ENCODE results near the gene CDK7.

The CDK7 gene

GRCh38 chr5:69209602-69210001 lies 25.1 kb upstream of the CDK7 start:
- Histone ChIP-seq H3K9me3 (replicated peaks; ENCODE audit: insufficient read depth, low read length) (no peaks in the 10 kb centered on the region), H3K4me3 (ENCODE audit: low read length) (no peak overlapping the region), H3K4me2 (ENCODE audit: low read depth, low read length) (no peak overlapping the region), H3K9ac (ENCODE audit: low read length) (no peak overlapping the region), H2AFZ (ENCODE audit: low read length) (no peak overlapping the region), H3K36me3 (replicated peaks; ENCODE audit: insufficient read depth, low read length) (no peaks in the 10 kb centered on the region), H3K4me1 (ENCODE audit: low read length) (peaks cover 7% of the 10 kb centered on the region; the same call in 1 of the 2 replicates), H3K27me3 (replicated peaks; ENCODE audit: insufficient read depth, low read length) (no peaks in the 10 kb centered on the region), H3K27ac (ENCODE audit: low read length) (no peak overlapping the region), H3F3A (ENCODE audit: insufficient read depth, low read length) (peaks cover 12% of the 10 kb centered on the region), H4K20me1 (ENCODE audit: insufficient read depth, low read length) (no peaks in the 10 kb centered on the region), H3K9me2 (replicated peaks; ENCODE audit: insufficient read depth, low read length) (no peaks in the 10 kb centered on the region), H3K79me2 (ENCODE audit: low read length) (no peaks in the 10 kb centered on the region)
- no peak for DNase-seq
- TF ChIP-seq EZH2 (optimal IDR thresholded peaks at IDR 0.05; ENCODE audit: low read depth, low read length): no peak

DNA sequence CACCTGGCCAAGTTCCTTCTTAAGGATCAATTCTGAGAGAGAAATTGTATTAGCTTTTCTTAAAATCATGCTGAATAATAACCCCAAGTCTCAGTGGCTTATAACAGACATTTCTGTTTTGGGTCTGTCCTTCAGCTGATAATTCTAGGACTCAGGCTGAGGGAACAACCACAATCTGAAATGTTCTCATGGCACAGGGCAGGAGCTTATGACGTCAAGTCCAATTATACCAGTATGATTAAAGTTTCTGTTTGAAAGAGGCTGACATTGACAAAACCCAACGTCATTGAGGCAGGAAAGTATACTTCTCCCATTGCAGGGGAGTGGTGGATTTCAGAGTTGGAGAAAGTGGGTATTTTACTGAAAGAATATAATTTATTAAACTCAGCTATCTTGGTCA lies 23.5 kb upstream of the CDK7 start:
- H3K9me3 ChIP-seq (replicated peaks; ENCODE audit: insufficient read depth, low read length): no peaks in the 10 kb centered on the region
- H3K9ac ChIP-seq (ENCODE audit: low read length): peak overlapping the region; percentile 61; the same call in 1 of the 2 replicates
- no peaks in the 10 kb centered on the region for H3K36me3 ChIP-seq (replicated peaks; ENCODE audit: insufficient read depth, low read length)
- no peak for DNase-seq
- peak overlapping the region; percentile 35 for H3K4me3 ChIP-seq (ENCODE audit: low read length)
- H3K27me3 ChIP-seq (replicated peaks; ENCODE audit: insufficient read depth, low read length): no peaks in the 10 kb centered on the region
- H2AFZ ChIP-seq (ENCODE audit: low read length): peak overlapping the region; percentile 69; the same call in 1 of the 2 replicates
- peak overlapping the region; percentile 76; the same call in 1 of the 2 replicates for H3K27ac ChIP-seq (ENCODE audit: low read length)
- H3F3A ChIP-seq (ENCODE audit: insufficient read depth, low read length): peaks cover 12% of the 10 kb centered on the region
- TF ChIP-seq CTCF (IDR thresholded peaks at IDR 0.05; ENCODE audit: low read length): no peak
- TF ChIP-seq EZH2 (optimal IDR thresholded peaks at IDR 0.05; ENCODE audit: low read depth, low read length): no peak
- TF ChIP-seq EZH2phosphoT487 (IDR thresholded peaks at IDR 0.05; ENCODE audit: low read length): no peak
- H3K9me2 ChIP-seq (replicated peaks; ENCODE audit: insufficient read depth, low read length): no peaks in the 10 kb centered on the region
- H3K4me1 ChIP-seq (ENCODE audit: low read length): peaks cover 7% of the 10 kb centered on the region; the same call in 1 of the 2 replicates
- H3K79me2 ChIP-seq (ENCODE audit: low read length): no peaks in the 10 kb centered on the region
- H4K20me1 ChIP-seq (ENCODE audit: insufficient read depth, low read length): no peaks in the 10 kb centered on the region
- peak overlapping the region; percentile 73; the same call in 1 of the 2 replicates for H3K4me2 ChIP-seq (ENCODE audit: low read depth, low read length)

GRCh38 chr5:69212022-69212421 lies 22.7 kb upstream of the CDK7 start:
- peaks cover 14% of the 10 kb centered on the region for H3F3A ChIP-seq (ENCODE audit: insufficient read depth, low read length)
- peak overlapping the region; percentile 61; the same call in 1 of the 2 replicates for H3K9ac ChIP-seq (ENCODE audit: low read length)
- peaks cover 7% of the 10 kb centered on the region; the same call in 1 of the 2 replicates for H3K4me1 ChIP-seq (ENCODE audit: low read length)
- H3K79me2 ChIP-seq (ENCODE audit: low read length): no peaks in the 10 kb centered on the region
- H4K20me1 ChIP-seq (ENCODE audit: insufficient read depth, low read length): no peaks in the 10 kb centered on the region
- DNase-seq: peak; percentile 82
- H3K9me3 ChIP-seq (replicated peaks; ENCODE audit: insufficient read depth, low read length): no peaks in the 10 kb centered on the region
- peak overlapping the region; percentile 69 for H2AFZ ChIP-seq (ENCODE audit: low read length)
- H3K27me3 ChIP-seq (replicated peaks; ENCODE audit: insufficient read depth, low read length): no peaks in the 10 kb centered on the region
- TF ChIP-seq CTCF (IDR thresholded peaks at IDR 0.05; ENCODE audit: low read length) (peak; percentile 17), EZH2 (optimal IDR thresholded peaks at IDR 0.05; ENCODE audit: low read depth, low read length) (no peak)
- peak overlapping the region; percentile 76 for H3K27ac ChIP-seq (ENCODE audit: low read length)
- H3K9me2 ChIP-seq (replicated peaks; ENCODE audit: insufficient read depth, low read length): no peaks in the 10 kb centered on the region
- no peaks in the 10 kb centered on the region for H3K36me3 ChIP-seq (replicated peaks; ENCODE audit: insufficient read depth, low read length)
- peak overlapping the region; percentile 73 for H3K4me2 ChIP-seq (ENCODE audit: low read depth, low read length)
- H3K4me3 ChIP-seq (ENCODE audit: low read length): peak overlapping the region; percentile 35

GRCh38 chr5:69213513-69214215 lies 21.0 kb upstream of the CDK7 start:
- no peaks in the 10 kb centered on the region for H3K9me2 ChIP-seq (replicated peaks; ENCODE audit: insufficient read depth, low read length)
- no peak for DNase-seq
- H3F3A ChIP-seq (ENCODE audit: insufficient read depth, low read length): peaks cover 18% of the 10 kb centered on the region
- H3K79me2 ChIP-seq (ENCODE audit: low read length): peaks cover 6% of the 10 kb centered on the region
- H3K27ac ChIP-seq (ENCODE audit: low read length): no peak overlapping the region
- no peaks in the 10 kb centered on the region for H3K27me3 ChIP-seq (replicated peaks; ENCODE audit: insufficient read depth, low read length)
- no peak overlapping the region for H3K4me2 ChIP-seq (ENCODE audit: low read depth, low read length)
- H3K36me3 ChIP-seq (replicated peaks; ENCODE audit: insufficient read depth, low read length): no peaks in the 10 kb centered on the region
- H2AFZ ChIP-seq (ENCODE audit: low read length): no peak overlapping the region
- H4K20me1 ChIP-seq (ENCODE audit: insufficient read depth, low read length): no peaks in the 10 kb centered on the region
- H3K4me3 ChIP-seq (ENCODE audit: low read length): no peak overlapping the region
- TF ChIP-seq CTCF (IDR thresholded peaks at IDR 0.05; ENCODE audit: low read length) (no peak), EZH2 (optimal IDR thresholded peaks at IDR 0.05; ENCODE audit: low read depth, low read length) (no peak), EZH2phosphoT487 (IDR thresholded peaks at IDR 0.05; ENCODE audit: low read length) (no peak)
- no peaks in the 10 kb centered on the region for H3K9me3 ChIP-seq (replicated peaks; ENCODE audit: insufficient read depth, low read length)
- no peak overlapping the region for H3K9ac ChIP-seq (ENCODE audit: low read length)
- H3K4me1 ChIP-seq (ENCODE audit: low read length): peaks cover 7% of the 10 kb centered on the region; the same call in 1 of the 2 replicates
